Measurements from ENCODE around the gene CALD1.

CALD1 gene

DNA sequence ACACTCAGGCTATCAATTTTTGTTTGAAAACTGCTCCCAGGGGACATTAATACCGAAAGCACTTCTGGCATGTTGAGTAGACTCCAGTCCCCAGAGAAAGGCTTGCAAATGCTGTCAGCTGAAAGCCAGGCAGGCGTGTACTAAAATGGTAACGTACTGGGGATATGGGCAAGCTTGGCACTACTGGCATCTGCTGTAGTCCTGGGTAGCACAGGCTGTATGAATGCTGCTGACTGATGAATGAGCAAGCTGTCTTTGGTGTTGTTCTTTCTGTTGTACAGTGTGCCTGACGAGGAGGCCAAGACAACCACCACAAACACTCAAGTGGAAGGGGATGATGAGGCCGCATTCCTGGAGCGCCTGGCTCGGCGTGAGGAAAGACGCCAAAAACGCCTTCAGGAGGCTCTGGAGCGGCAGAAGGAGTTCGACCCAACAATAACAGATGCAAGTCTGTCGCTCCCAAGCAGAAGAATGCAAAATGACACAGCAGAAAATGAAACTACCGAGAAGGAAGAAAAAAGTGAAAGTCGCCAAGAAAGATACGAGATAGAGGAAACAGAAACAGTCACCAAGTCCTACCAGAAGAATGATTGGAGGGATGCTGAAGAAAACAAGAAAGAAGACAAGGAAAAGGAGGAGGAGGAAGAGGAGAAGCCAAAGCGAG is 153.4 kb downstream of the CALD1 start:
- DNase-seq, result no peak

DNA sequence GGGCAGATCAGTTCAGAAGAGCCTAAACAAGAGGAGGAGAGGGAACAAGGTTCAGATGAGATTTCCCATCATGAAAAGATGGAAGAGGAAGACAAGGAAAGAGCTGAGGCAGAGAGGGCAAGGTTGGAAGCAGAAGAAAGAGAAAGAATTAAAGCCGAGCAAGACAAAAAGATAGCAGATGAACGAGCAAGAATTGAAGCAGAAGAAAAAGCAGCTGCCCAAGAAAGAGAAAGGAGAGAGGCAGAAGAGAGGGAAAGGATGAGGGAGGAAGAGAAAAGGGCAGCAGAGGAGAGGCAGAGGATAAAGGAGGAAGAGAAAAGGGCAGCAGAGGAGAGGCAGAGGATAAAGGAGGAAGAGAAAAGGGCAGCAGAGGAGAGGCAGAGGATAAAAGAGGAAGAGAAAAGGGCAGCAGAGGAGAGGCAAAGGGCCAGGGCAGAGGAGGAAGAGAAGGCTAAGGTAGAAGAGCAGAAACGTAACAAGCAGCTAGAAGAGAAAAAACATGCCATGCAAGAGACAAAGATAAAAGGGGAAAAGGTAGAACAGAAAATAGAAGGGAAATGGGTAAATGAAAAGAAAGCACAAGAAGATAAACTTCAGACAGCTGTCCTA is 154.1 kb downstream of the CALD1 start:
- DNase-seq, result no peak

DNA sequence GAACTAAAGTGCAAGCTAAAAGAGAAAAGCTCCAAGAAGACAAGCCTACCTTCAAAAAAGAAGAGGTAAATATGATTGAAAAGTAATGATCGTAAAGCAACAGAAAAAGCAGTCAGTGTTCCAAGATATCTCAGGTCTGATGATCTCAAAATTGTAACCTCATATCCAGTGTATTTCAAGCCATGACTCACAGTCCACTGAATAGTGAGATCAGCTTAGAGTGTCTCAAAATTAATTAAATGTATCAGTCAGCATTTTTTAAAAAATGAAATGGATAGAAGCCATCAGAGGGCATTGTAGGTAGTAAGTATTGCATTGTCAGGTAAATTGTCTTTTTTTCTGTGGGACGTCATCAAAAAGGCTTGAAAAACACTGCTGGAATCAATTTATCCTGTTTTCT is 156.3 kb downstream of the CALD1 start:
- DNase-seq, result no peak

DNA sequence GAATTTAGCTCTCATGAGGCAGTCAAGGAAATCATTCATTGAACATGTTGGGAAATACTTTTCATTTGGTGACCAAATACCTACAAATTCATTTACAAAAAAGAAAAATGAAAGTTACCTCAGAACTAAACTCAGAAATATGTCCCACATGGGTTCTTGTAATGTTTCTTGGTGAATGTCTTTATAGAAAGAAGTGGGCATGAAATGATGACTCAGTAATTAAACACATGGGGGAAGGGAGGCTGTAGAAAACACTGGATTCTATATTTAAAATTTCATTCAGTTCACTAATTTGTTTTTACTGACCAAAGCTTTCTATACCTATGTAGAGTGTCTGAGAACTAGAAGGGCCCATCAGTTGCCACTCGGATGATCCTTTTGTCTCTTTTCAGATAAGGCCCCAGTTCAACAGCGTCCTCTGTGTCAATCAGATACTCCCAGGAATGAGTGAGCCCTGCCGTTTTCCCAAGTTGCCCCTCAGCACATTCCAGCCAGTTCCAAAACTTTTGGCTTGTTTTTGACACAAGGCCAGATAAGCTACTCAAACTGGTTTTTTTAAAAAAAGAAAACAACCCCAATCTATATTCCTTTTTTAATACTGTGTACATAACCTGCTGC is 157.6 kb downstream of the CALD1 start:
- DNase-seq, result no peak

DNA sequence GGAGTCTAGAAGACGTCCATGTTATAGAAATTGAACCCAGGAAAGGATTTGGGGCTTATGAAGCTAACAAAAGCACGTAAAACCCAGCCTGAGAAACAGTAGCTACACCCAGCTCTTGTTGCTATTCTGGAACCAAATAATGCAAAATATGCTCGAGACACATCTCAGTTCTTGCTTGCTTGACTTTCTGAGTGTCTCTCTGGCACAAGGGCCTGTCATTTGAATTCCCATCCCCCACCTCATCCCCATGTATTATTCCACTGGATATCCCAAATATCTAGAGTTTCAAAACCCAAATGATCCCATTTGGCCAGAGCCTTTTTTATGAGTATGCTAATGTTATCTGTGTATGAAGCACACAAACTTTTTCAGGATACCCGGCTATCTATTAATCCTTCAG is 158.7 kb downstream of the CALD1 start:
- DNase-seq, result no peak

- DNase-seq, result no peak
Observed at GRCh38 chr7:134939136-134939535, 159.7 kb downstream of the CALD1 start.

DNA sequence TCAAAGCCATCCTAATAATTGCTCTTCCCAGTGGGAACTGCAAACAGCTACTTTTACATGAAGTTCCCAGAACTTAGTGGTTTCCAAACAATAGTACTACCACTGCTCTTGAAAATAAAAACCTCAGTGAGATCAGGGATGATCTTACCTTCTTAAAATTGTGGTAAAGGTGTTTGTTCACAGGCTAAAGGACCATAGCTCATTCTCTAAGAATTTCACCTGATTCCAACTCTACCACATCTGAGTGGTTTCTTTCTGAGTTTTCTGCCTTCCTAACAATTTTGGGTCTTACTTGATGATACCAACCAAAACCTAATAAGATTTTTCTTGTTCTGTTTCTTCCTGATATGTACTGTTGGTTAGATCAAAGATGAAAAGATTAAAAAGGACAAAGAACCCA is 161.3 kb downstream of the CALD1 start:
- no peak for DNase-seq

- no peak for DNase-seq
Observed at GRCh38 chr7:134941185-134941900, 161.9 kb downstream of the CALD1 start.

DNA sequence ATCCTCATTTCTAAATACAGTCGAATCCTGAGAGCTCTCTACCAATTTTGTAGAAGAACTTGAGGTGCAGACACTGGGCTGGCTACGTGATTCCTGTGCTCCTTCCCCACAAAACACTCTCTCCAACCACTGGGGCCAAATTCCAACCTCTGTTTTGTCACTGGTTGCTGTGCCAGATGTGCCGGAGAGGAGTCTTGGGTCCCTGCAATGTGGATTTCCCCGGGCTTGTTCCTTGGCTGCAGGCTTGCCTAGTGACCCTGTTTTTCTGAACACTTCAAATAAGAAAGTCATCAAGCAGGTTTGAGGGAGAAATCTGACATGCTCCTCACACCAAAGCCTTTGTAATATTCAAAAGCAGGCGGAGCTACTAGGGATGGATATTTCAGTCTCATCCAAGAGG is 162.5 kb downstream of the CALD1 start:
- no peak for DNase-seq

- no peak for DNase-seq
Observed at GRCh38 chr7:134942690-134943466, 163.4 kb downstream of the CALD1 start.

DNA sequence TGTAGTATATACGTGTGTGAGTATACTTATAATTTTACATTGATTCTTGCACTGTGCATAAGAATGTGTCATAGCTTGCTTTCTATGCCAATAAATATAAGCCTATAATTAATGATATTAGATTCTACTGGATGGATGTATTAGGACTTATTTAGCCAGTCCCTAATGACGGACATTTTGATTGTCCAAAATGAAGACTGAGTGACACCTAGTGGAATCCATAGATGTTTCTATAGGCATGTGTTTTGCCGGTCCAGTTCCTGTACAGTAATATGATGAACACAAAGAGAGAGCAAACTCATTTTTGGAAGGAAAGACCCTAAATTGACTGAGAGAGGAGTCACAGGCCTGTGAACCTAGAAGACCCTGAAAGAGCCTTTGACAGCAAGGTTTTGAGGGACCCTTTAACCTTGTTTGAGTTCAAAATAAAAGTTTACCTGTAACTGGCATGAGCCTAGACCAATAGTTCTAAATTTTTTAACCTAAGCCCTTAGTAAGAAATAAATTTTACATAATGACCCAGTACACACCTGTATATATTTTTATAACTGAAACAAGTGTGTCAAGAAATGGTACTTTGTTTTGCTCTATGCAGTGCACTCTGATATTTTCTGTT is 164.5 kb downstream of the CALD1 start:
- no peak for DNase-seq

DNA sequence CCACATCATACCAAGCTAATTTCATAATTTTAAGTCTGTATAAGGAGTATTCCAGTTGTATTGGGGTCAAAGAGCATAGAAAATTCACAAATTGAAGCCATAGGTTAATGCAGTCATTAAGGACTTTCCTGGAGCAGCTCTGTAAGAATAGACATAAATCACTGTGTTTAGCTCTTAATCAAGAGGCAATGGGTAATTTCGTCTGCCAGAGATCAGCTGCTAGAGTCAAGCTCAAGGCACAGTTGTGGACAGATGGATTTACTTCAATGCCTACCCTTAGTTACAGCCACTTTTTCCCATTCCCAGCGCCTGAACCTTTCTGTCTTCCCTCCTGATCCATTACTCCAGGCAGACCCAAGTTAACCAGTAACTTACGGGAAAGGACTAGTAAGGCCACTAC is 166.3 kb downstream of the CALD1 start:
- no peak for DNase-seq

- DNase-seq, result no peak
Observed at GRCh38 chr7:134946260-134946659, 166.8 kb downstream of the CALD1 start.

DNA sequence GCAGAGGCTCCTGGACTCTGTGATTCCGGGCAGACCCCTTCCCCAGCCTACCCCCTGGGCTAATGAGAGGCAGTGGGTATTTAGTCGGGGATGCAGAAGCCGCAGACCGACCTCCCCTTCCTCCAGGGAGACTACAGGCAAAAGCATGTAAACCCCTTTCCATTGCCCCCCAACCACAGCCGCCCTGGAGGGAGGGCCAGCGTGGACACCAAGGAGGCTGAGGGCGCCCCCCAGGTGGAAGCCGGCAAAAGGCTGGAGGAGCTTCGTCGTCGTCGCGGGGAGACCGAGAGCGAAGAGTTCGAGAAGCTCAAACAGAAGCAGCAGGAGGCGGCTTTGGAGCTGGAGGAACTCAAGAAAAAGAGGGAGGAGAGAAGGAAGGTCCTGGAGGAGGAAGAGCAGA is 167.9 kb downstream of the CALD1 start:
- no peak for DNase-seq

DNA sequence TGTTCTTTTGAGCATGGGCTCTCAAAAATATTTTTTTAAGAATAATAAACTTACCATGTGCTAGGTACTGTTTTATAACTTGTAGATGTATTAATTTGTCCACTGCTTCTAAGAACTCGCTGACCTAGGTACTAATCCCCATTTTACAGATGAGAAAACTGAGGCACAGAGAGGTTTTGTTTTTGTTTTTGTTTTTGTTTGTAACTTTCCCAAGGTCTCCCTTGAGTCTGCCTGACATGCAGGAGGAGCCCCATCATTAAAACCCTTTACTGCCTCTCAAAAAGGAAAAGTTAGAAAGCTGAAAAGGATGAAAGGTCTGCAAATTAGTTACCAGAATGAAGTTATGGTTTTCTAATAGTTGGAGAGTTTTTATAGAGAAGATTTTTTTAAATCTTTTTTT is 168.4 kb downstream of the CALD1 start:
- no peak for DNase-seq

- DNase-seq, result no peak
Observed at GRCh38 chr7:134948246-134948645, 168.8 kb downstream of the CALD1 start.

DNA sequence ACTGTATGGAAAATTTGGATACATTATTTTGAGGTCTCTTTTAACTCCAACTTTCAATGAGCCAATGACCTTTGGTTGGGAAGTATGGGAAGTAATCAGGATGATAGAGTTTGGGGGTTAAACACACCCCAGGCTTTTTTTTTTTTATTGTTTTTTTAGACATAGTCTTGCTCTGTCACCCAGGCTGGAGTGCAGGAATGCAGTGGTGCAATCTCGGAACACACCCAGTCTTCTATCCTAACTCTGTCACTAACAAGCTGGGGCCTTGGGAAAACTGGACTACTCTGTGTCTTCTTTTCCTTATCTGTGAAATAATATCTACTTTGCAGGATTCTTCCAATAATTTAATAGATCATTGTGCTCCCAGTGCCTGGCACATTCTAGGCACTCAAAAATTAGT is 169.3 kb downstream of the CALD1 start:
- no peak for DNase-seq

DNA sequence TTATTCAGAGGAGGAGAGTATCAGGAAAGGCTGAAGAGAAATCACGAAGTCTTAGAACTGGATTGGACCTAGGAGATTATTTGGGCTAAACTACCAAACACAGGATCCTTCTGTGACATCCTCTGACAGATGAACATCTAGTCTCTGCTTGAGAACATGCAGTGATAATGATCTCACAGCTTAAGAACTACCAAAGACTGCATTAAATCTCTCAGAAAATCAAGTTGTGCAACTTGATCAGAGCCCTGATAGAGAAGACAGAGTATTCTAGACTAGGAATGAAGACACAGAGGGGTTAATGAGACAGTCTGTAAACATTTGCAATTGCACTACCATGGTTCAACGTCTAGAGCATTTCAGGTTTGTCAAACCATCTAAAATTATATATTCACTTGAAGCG is 169.7 kb downstream of the CALD1 start:
- DNase-seq, result no peak

GRCh38 chr7:134954197-134955082 is 175.0 kb downstream of the CALD1 start:
- DNase-seq, result no peak

DNA sequence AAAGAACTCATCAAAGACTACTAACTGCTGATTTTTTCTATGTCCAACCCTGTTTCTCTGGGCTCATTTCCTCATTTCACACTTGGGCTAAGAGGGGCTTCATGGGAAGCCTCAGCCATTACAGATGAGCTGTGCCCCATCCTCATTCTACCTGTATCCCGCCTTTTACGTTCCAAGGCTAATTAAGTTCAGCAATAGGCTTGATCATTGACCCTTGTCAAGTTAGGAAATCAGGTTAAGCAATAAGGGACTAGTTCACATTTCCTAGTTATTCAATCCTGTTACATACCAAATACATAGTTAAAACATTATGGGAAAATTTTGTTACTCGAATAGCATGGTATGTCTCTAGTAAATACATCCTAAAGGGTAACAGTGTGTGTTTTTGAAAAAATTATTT is 177.6 kb downstream of the CALD1 start:
- no peak for DNase-seq

- no peak for DNase-seq
Observed at GRCh38 chr7:134959810-134960209, 180.4 kb downstream of the CALD1 start.

Measured in stimulated activated CD4-positive, alpha-beta T cell treated with anti-CD3 and anti-CD28 coated beads, Interleukin-2, amount 100 ng/mL, for 24 hours (primary cell).